Caco-2 (cell line): ENCODE results near the gene RTCA. TPM values are rescaled to one million over a fixed set of nuclear protein-coding genes. Genes with fewer than 3 reads are reported as not detected.
"Not testable (repeated sequence)": the region's sequence is repeated elsewhere in the genome, so short reads cannot be mapped to it uniquely, and the experiment has no call there.

ENCODE experiments used
- BruUV-seq: library from RNA; stranded (reverse); fragments of 400-500 nt; replicated peaks from 2 replicates; lab custom pipeline; 2021; lab: Mats Ljungman, UMichigan
- CTCF ChIA-PET: fragments of 300-600 bp; sonication (Branson Sonifier 250); formaldehyde crosslinking; loops from one replicate; lab custom pipeline; 2022; ENCODE audit warnings: antibody characterized with exemption; lab: Charles Lee
- POLR2A ChIA-PET: fragments of 300-600 bp; sonication (Branson Sonifier 250); formaldehyde crosslinking; loops from one replicate; lab custom pipeline; 2022; ENCODE audit warnings: antibody characterized with exemption; lab: Charles Lee
- DNase-seq, 2 experiments: peaks; one replicate each; pipeline versions ENCODE4 v3.0.0 to v3.0.0-alpha.2; 2020 to 2022
- H3K27me3 ChIP-seq: replicated peaks from 2 replicates; pipeline ENCODE4 v1.6.0; 2011; ENCODE audit warnings: low read length; ENCODE audit not compliant: control insufficient read depth, insufficient read depth
- H3K36me3 ChIP-seq: 2 replicates; pipeline ENCODE4 v1.5.1; 2011; ENCODE audit warnings: low read length; ENCODE audit not compliant: control insufficient read depth, insufficient read depth
- H3K4me1 ChIP-seq: fragments of 250-450 bp; sonication (Bioruptor Pico); 2 replicates; pipeline ENCODE4 v1.5.1; 2020; ENCODE audit warnings: mild to moderate bottlenecking
- H3K4me3 ChIP-seq: 2 replicates; pipeline ENCODE4 v1.5.1; 2011; ENCODE audit warnings: low read depth, mild to moderate bottlenecking, control low read depth, low read length
- H3K9me3 ChIP-seq: fragments of 250-450 bp; sonication (Bioruptor Pico); 2 replicates; pipeline ENCODE4 v1.5.1; 2020; ENCODE audit warnings: mild to moderate bottlenecking, moderate library complexity
- H3K27ac Mint-ChIP-seq: one replicate; pipeline ENCODE4 v1.8.0; 2022; ENCODE audit warnings: mixed read lengths; ENCODE audit not compliant: unreplicated experiment
- H3K27me3 Mint-ChIP-seq: one replicate; pipeline ENCODE4 v1.8.0; 2022; ENCODE audit warnings: mixed read lengths; ENCODE audit not compliant: insufficient read depth, unreplicated experiment
- H3K36me3 Mint-ChIP-seq: one replicate; pipeline ENCODE4 v1.8.0; 2022; ENCODE audit warnings: mild to moderate bottlenecking, mixed read lengths; ENCODE audit not compliant: insufficient read depth, unreplicated experiment
- H3K4me1 Mint-ChIP-seq: one replicate; pipeline ENCODE4 v1.8.0; 2022; ENCODE audit warnings: low read depth, mixed read lengths; ENCODE audit not compliant: unreplicated experiment
- H3K4me3 Mint-ChIP-seq: one replicate; pipeline ENCODE4 v1.8.0; 2022; ENCODE audit warnings: mild to moderate bottlenecking, moderate library complexity, mixed read lengths; ENCODE audit not compliant: unreplicated experiment
- H3K9me3 Mint-ChIP-seq: one replicate; pipeline ENCODE4 v1.8.0; 2022; ENCODE audit warnings: mixed read lengths; ENCODE audit not compliant: unreplicated experiment
- intact Hi-C: fragments of 100-400 bp; cut with micrococcal nuclease; formaldehyde crosslinking; loops from one replicate; pipeline ENCODE4 v1.10.0; 2022; ENCODE audit not compliant: unreplicated experiment
- total RNA-seq: library from RNA; stranded (reverse); gene quantifications from 2 replicates; pipeline ENCODE4 v1.2.3, GENCODE V29; 2022
- TF ChIP-seq, protein P1 (sequence below), 2 experiments: fragments of 200-600 bp in 1 of 2; IDR thresholded peaks; 1 replicate in 1 of 2; 2 replicates in 1 of 2; pipeline versions ENCODE4 v1.5.1 to v1.8.0; 2011 to 2022; ENCODE audit warnings: antibody characterized with exemption in 1 of 2, control low read depth in 1 of 2, inconsistent platforms in 1 of 2, low read depth in 1 of 2, low read length in 1 of 2, mild to moderate bottlenecking in 1 of 2, moderate library complexity in 1 of 2; ENCODE audit not compliant: insufficient read depth in 1 of 2, severe bottlenecking in 1 of 2, unreplicated experiment in 1 of 2

The RTCA gene
- total RNA-seq, 1 experiment from 2014 or later: 31.4 TPM

- DNase-seq: no peak
- H3K27ac Mint-ChIP-seq: no peak overlapping the region
- H3K4me3 Mint-ChIP-seq: no peak overlapping the region
- ChIA-PET POLR2A (no interaction called here), CTCF (no interaction called here)
- intact Hi-C loops: no loop called here
- BruUV-seq: no TSS peak
- peaks cover 11% of the 10 kb centered on the region for H3K4me1 Mint-ChIP-seq
- H3K27me3 Mint-ChIP-seq: no peaks in the 10 kb centered on the region
- no peaks in the 10 kb centered on the region for H3K27me3 ChIP-seq
- no peaks in the 10 kb centered on the region for H3K36me3 ChIP-seq
- TF ChIP-seq, protein P1, sequence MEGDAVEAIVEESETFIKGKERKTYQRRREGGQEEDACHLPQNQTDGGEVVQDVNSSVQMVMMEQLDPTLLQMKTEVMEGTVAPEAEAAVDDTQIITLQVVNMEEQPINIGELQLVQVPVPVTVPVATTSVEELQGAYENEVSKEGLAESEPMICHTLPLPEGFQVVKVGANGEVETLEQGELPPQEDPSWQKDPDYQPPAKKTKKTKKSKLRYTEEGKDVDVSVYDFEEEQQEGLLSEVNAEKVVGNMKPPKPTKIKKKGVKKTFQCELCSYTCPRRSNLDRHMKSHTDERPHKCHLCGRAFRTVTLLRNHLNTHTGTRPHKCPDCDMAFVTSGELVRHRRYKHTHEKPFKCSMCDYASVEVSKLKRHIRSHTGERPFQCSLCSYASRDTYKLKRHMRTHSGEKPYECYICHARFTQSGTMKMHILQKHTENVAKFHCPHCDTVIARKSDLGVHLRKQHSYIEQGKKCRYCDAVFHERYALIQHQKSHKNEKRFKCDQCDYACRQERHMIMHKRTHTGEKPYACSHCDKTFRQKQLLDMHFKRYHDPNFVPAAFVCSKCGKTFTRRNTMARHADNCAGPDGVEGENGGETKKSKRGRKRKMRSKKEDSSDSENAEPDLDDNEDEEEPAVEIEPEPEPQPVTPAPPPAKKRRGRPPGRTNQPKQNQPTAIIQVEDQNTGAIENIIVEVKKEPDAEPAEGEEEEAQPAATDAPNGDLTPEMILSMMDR (IDR thresholded peaks at IDR 0.05; ENCODE audit: insufficient read depth in 1 of 2, low read depth in 1 of 2, low read length in 1 of 2, severe bottlenecking in 1 of 2, unreplicated experiment in 1 of 2): no peak
- peaks cover 15% of the 10 kb centered on the region for H3K4me1 ChIP-seq
- no peaks in the 10 kb centered on the region for H3K36me3 Mint-ChIP-seq
- no peaks in the 10 kb centered on the region for H3K9me3 Mint-ChIP-seq
- H3K9me3 ChIP-seq: no peaks in the 10 kb centered on the region
- no peak overlapping the region for H3K4me3 ChIP-seq
Observed at GRCh38 chr1:100332331-100332730, 66.3 kb downstream of the RTCA start.

DNA sequence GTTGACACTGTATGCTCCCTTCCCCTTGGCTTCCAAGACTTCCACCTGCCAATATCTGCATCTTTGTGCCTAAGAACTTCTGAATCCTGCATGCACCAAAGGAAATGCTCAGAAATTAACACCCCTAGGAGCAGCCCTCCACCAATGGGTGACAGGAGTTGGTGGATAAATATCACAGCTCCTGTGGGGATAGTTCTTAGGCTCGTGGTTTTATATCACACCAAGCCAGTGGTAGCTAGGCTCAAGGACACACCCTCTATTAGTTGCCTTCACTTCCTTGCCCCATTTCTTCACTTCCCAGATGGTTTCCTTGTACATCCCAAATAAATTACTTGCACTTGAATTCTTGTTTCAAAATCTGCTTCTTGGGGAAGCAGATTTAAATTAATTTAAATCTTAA is 69.4 kb downstream of the RTCA start:
- no peak for DNase-seq
- BruUV-seq: no TSS peak
- Mint-ChIP-seq H3K9me3 (no peaks in the 10 kb centered on the region), H3K4me1 (peaks cover 11% of the 10 kb centered on the region), H3K27me3 (no peaks in the 10 kb centered on the region), H3K27ac (no peak overlapping the region), H3K4me3 (no peak overlapping the region), H3K36me3 (no peaks in the 10 kb centered on the region)
- intact Hi-C loops: no loop called here
- no peaks in the 10 kb centered on the region for H3K36me3 ChIP-seq
- no peak overlapping the region for H3K4me3 ChIP-seq
- ChIA-PET CTCF (interaction anchor here (0.5 kb wide), 1 partner anchor 15 kb away, joined by 3 read pairs; no protein-coding TSS in a partner anchor), POLR2A (no interaction called here)
- peaks cover 15% of the 10 kb centered on the region for H3K4me1 ChIP-seq
- H3K27me3 ChIP-seq: no peaks in the 10 kb centered on the region
- H3K9me3 ChIP-seq: no peaks in the 10 kb centered on the region
- TF ChIP-seq, protein P1 (IDR thresholded peaks at IDR 0.05; ENCODE audit: insufficient read depth in 1 of 2, low read depth in 1 of 2, low read length in 1 of 2, severe bottlenecking in 1 of 2, unreplicated experiment in 1 of 2): no peak

DNA sequence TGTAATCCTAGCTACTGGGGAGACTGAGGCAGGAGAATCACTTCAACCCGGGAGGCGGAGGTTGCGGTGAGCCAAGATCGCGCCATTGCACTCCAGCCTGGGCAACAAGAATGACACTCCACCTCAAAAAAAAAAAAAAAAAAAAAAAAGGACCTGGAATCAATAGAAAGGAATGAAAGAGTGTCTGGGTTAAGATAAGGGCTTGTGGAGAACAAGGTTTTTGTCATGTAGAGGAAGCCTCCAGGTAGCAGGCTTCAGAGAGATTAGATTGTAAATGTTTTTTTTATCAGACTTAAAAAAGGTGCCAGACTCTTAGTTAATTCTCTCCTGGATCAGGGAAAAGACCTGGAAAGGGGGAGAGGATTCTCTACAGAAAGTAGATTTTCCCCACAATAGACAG is 71.9 kb downstream of the RTCA start:
- DNase-seq, H3K36me3 Mint-ChIP-seq, H3K4me3 Mint-ChIP-seq, BruUV-seq, POLR2A ChIA-PET, intact Hi-C loops, H3K4me3 ChIP-seq, H3K9me3 ChIP-seq, H3K27me3 ChIP-seq, H3K27me3 Mint-ChIP-seq, H3K9me3 Mint-ChIP-seq, CTCF ChIA-PET, H3K27ac Mint-ChIP-seq, H3K36me3 ChIP-seq: not testable (repeated sequence)
- peaks cover 11% of the 10 kb centered on the region for H3K4me1 Mint-ChIP-seq
- H3K4me1 ChIP-seq: peaks cover 15% of the 10 kb centered on the region

DNA sequence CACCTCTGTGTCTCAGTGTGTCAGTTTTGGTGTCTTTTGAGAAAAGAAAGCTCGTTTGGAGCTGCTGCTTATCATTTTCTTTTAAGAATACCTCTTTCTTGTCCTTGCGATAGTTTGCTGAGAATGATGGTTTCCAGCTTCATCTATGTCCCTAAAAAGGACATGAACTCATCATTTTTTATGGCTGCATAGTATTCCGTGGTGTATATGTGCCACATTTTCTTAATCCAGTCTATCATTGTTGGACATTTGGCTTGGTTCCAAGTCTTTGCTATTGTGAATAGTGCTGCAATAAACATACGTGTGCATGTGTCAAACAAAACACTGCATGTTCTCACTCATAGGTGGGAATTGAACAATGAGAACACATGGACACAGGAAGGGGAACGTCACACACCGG is 73.7 kb downstream of the RTCA start:
- H3K27me3 ChIP-seq, H3K9me3 Mint-ChIP-seq, BruUV-seq, H3K27me3 Mint-ChIP-seq, intact Hi-C loops, H3K9me3 ChIP-seq, H3K4me3 Mint-ChIP-seq, H3K36me3 Mint-ChIP-seq, POLR2A ChIA-PET, DNase-seq, H3K4me3 ChIP-seq, H3K36me3 ChIP-seq, CTCF ChIA-PET, H3K27ac Mint-ChIP-seq: not testable (repeated sequence)
- peaks cover 15% of the 10 kb centered on the region for H3K4me1 ChIP-seq
- H3K4me1 Mint-ChIP-seq: peaks cover 17% of the 10 kb centered on the region
